HL-60/S4 (cell line): Measurements from ENCODE around the gene FOXN3.
"Not testable (repeated sequence)": the region's sequence is repeated elsewhere in the genome, so short reads cannot be mapped to it uniquely, and the experiment has no call there.

ENCODE experiments used
- in situ Hi-C: fragments of 300-500 bp; cut with MboI; formaldehyde crosslinking; loops from 2 replicates; pipeline ENCODE4 v1.14.3; 2022; ENCODE audit warnings: low sequenced_read_pairs

The FOXN3 gene

DNA sequence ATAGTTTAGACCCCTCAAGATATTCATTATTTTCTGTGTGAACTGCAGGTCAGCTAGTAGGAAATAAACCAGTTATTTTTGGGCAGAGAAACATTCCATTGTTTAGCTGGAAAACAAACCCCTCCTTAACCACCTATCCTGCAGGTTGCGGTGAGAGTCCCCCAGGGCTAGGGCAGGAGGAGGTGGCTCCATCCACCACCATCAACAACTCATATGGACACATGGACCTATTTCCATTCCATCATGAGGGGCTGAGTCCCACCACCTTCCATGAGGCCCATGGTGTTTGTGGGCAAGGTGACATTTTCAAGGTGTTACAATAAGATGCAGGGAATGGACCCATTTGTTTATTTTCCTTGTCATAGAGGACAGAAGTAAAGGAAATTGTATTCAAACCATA is 160.1 kb downstream of the FOXN3 start:
- in situ Hi-C loops: no loop called here

DNA sequence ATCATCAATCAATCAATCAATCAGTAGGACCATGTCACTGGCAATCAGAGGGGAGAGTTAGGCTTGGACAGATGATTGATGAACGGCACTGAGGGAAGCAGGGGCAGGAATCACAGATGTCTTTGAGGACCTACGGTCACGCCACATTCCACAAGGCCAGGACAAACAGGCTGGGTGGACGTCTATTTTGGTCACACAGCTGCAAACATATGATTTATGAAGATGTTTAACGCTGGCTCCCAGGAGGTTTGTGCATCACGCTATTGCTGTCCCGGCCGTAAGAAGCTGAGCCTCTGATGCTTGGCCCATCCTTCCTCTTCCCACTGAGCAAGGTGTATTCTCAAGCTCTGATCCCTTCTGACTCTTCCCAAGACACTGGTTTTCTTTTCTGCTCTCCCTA is 160.8 kb downstream of the FOXN3 start:
- in situ Hi-C loops: no loop called here

DNA sequence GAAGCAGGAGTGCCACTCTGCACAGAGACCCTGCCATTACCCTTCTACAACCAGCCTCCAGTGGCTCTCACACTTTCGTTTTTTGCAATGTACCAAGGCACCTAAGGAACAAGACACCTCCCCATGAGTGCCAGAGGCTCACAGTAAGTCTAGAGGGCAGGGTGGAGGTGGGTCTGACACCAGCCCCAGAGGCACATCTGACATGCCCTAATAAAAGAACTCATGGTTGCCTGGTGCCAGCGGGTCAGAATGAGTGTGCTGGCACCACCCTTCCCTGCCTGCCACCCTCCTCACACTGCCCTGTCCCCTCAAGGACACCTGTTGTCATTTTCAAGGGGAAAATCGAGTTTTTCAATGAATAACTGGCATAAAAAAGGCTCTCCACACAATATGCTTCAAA is 161.2 kb downstream of the FOXN3 start:
- in situ Hi-C loops: no loop called here

DNA sequence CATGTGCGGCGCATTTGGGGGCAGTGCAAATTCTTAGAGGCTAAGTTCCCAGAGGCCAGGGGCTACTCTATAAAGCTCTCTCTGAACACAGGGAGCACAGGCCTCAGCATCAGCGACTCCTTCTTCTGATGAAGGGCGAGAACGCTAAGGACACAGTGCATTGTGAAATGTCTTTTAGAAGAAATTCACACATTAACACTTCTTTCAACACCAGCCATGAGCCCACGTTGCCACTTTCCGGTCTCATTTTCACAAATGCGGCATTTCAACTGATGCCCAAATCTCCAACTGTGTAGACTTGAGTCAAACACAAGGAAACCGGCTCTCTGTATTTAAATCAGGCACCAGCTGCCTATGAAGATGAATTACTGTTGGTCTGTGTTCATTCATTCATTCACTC is 162.0 kb downstream of the FOXN3 start:
- in situ Hi-C loops: no loop called here

DNA sequence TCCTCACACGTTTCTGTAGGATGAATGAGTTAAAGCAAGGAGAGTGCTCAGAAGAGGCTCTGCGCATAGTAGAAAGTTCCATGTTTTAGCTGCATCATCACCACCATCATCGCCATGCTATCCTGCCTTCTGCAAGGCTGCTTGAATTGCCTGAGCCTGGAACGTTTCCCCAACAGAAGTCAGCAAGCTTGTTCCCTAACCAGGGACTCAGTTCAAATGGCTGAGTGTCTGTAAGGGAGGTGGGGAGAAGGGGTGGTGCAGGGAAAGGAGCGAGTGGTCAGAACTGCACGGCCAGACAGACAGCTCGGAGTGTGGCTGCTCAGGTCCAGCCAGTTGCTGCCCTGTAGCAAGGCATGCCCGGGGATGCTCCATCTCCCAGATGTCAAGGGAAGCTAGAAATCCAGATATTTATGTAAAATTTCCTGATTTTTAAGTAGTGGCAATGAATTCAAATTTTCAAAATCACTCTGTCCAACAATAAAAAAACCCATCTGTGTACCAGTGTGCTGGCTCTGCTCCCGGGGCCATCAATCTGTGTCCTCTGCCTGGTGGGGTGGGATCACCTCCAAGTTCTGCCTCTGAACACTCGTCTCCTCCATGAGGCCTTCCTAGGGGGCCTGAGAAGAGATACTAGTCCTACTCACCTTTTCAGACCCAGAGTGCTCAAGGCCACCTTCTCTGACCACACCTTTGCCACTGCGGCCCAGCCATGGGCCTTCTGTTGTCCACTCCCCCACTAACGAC is 162.7 kb downstream of the FOXN3 start:
- in situ Hi-C loops: no loop called here

- in situ Hi-C loops: no loop called here
Observed at GRCh38 chr14:89252887-89253532, 164.0 kb downstream of the FOXN3 start.

- in situ Hi-C loops: no loop called here
Observed at GRCh38 chr14:89251061-89251460, 166.0 kb downstream of the FOXN3 start.

DNA sequence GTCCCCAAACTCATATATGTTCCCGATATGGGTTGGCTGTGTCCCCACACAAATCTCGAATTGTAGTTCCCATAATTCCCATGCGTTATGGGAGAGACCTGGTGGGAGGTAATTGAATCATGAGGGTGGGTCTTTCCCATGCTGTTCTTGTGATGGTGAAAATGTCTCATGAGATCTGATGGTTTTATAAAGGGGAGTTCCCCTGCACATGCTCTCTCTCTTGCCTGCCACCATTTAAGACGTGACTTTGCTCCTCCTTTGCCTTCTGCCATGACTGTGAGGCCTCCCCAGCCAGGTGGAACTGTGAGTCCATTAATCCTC is 166.4 kb downstream of the FOXN3 start:
- in situ Hi-C loops: not testable (repeated sequence)

DNA sequence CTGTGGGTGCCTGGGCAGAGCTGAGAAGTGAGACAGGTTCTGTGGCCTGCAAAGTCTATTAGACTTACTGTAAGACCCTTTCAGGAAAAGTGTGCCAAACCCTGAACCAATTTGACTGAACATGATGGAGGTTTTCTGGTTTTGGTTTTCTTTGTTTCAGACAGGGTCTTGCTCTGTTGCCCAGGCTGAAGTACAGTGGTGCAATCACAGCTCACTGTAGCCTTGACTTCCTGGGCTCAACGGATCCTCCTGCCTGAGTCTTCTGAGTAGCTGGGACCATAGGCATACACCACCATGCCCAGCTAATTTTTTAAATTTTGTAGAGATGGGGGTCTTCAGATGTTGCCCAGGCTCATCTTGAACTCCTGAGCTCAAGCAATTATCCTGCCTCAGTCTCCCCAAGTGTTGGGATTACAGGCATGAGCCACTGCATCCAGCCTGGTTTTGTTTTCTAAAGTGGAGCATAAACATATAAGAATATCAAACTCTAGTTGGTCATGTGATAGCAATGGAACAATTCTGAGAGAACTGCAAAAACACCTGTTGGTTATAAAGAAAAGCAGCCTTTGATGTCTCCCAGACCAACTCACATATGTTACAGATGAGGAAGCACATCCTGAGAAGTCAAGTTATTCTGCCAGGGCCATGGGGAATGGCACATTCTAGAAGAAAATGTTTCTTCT is 166.9 kb downstream of the FOXN3 start:
- in situ Hi-C loops: no loop called here

DNA sequence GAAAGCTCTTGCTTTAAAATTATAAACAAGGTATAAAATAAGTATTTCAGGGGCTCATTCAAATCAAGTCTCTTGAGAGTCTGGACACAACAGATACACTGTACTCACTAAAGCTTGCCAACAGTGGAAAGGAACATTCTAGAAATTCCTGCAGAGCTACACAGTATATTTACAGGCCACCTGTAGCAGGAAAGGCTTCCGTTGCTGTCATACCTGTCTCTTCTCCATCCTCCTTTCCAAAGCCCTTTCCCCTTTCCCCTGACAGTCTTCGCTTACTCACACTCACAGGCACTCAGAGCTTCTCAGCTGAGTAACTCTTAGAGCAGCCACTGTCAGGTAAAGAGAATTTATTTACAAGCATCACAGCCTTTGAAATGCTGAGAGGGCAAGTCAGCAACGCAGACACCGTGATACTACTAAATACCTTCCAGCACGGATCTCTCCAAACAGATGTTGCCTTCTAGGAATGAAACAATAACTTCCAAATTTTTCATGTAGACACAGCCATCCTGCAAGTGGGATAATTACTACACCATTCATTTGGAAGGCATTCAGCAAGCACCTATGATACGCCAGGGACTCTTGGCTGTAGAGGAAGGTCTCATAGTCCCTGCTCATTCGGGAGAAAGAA is 167.9 kb downstream of the FOXN3 start:
- in situ Hi-C loops: no loop called here

GRCh38 chr14:89248411-89249064 is 168.5 kb downstream of the FOXN3 start:
- in situ Hi-C loops: no loop called here

DNA sequence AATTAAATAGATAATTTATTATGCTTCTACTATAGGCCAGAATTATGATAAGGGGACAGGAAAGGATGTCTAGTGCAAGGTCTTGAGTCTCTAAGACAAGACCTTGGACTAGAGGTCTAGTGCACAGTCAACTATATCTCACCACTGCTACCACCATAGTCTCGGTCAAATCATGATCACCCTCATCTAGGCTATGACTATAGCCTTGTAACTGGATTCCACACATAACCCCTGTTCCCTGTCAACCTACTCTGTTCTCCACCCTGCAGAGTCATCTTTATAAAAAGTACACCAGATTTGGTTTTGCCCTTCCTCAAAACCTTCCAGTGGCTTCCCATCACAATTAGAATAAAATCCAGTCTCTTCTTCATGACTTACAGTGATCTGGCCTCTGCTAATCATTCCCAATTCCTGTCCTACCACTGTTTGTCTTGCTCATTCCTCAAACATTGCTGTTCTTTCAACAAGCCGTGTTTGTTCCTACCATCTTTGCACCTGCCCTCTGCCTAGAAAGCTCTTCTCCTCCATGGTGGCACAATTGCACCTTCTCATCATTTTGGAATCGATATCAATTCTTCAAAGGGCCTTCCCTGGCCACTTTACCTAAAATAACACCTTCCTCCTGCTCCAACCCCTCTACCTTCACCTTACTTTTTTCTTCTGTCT is 169.4 kb downstream of the FOXN3 start:
- in situ Hi-C loops: no loop called here

- in situ Hi-C loops: no loop called here
Observed at GRCh38 chr14:89246290-89246689, 170.7 kb downstream of the FOXN3 start.

GRCh38 chr14:89245802-89246201 is 171.2 kb downstream of the FOXN3 start:
- in situ Hi-C loops: no loop called here

DNA sequence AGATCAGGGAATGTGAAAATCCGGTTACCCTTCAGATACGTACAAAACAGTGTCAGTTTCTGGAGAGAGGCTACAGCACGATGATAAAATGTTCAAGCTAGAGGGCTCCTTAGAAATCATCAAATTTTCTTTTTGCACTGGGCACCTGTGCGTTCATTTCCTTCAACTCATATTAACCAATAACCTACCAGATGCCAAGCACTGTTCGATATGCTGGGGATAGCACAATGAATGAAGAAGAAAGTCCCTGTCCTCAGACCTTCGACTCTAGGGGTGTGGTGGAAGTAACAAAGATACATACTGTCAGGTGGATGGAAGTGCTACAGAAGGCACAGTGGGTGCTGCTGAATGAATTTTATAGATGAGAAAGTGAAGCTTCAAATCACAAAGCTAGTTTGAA is 172.3 kb downstream of the FOXN3 start:
- in situ Hi-C loops: no loop called here

DNA sequence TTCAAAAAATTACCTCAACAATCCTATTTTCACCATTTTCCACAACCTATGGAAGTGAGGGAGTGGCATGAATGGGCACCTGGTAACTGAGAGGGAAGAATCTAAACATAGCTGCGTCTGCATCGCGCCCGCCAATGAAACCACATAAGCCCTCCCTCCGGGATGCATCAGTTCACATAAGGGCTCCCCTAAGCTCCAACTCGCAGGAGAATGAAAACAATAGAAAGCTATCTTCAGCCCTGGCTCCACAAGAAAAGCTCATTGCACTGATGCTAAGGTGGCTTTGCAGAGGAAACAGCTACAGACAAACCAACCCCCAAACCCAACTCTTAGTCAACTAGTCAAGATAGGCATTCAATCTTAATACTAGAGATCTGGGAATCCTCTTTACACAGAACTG is 173.3 kb downstream of the FOXN3 start:
- in situ Hi-C loops: no loop called here

- in situ Hi-C loops: no loop called here
Observed at GRCh38 chr14:89243286-89243685, 173.7 kb downstream of the FOXN3 start.

- in situ Hi-C loops: no loop called here
Observed at GRCh38 chr14:89242652-89243279, 174.3 kb downstream of the FOXN3 start.

DNA sequence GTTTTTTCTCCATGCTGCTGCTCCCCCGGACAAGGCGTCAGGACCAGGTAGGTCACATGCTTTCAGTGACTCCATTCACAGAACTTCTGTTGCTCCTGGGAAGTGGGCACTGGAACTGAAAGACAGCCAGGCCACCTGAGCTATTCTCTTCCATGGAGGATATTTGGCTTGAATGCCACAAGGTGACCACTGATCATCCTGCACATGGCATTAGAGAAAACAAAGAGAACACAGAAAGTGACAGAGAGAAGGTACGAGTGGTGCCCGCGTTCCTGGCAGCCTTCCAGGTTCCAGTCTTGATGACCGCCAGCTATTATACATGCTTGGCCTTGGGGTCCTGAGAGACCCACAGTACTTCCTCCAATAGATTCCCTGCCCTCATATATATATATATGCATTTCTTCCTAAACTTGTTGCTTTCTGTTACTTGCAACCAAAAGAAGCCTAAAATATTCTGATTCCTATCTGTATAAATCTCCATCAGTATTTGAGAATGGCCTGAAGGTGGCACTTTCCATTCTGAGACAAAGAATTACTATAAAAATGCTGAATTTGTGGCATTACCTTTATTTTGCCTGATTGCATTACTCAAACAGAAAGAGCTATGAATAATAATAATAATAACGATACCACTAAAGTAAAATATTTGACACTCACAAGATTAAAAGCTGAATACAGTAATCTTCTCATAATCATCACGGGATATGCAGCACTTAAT is 174.9 kb downstream of the FOXN3 start:
- in situ Hi-C loops: no loop called here

- in situ Hi-C loops: no loop called here
Observed at GRCh38 chr14:89241257-89241656, 175.8 kb downstream of the FOXN3 start.
